ENCODE data around the gene ZBED1.
"Not testable (repeated sequence)": the region's sequence is repeated elsewhere in the genome, so short reads cannot be mapped to it uniquely, and the experiment has no call there.

Gene ZBED1

DNA sequence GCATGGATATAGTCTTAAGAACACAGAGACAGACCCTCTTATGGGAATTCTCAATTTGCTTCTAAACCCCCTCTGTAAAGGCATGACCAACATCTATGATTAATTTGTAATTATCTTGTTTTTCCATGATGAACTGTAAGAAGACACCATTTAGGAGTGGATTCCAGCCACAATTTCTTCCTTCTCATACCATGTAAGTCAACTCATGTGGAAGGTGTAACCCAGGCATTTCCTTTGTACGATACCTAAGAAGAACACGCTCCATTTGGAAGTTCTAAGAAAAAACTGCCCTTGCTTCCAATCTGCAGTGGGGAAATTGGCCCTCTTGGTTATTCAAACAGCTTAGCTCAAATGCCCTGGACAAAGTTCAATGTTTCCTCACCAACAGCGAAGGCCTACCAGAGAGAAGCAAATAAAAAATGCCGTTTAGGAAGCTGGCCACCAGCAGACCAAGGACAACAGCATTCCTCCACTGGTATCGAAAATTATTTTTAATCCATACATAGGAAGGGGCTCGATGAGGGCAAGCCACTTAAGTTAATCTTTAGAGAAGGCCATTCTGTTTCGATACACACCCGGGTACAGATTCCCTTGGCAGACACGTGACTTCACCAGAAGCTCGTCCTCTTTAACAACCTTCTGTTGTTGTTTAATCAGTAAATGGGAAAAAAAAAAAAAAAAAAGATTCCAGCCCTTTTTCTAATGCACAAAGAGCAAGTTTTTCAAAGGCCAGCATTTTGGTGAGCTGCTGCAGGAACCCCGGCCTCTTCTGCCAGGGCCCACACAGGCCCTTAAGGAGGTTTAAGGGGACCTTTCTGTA is 2.6 kb downstream of the ZBED1 start:
- DNase-seq (ENCODE audit: low read depth in 2 of 2): no peak

DNA sequence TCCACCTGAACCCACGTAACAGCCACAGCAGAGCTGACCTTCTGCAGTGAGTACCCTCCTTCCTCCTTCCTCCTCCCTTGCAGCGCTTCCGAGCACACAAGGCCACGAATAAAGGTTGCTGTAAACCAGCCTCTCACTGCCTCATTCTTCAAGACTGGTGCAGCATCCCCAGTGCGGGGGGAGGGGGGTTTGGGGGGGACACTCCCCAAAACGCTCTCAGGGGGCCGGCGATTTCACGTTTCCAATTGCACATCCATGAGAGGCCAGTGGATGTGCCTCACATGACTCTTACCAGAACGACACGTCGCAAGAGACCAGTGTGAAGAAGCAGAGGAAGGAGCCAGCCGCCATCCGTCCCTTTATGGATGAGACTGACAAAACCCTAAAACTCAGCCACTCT is 5.2 kb downstream of the ZBED1 start:
- DNase-seq (ENCODE audit: low read depth in 2 of 2): no peak

DNA sequence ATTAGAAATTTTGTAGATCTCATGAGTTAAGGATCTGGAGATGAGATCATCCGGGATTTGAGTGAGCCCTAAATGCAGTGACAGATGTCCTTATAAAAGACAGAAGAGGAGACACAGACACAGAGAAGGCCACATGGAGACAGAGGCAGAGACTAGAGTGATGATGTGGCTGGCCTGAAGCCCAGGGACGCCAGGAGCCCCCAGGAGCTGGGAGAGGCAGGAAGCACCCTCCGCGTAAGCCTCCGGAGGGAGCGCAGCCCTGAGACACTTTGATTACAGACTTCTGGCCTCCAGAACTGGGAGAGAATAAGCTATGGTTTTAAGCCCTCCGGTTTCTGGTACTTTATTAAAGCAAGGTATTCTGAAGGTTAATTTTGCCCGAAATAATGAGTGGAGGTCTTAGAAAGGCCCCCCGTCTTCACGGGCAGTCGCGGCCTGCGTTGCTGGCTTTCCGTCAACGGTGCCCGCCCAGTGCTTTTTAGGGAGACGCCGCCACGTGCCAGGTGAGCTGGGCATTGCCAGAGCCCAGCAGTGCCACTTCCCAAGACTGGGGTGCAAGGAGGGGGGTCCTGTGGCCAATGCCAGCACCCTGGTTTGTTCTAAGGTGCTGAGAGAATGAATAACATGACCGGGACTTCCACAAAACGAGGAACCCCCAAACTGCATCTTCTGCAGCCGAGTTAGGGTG is 8.1 kb downstream of the ZBED1 start:
- no peak for DNase-seq (ENCODE audit: low read depth in 2 of 2)

DNA sequence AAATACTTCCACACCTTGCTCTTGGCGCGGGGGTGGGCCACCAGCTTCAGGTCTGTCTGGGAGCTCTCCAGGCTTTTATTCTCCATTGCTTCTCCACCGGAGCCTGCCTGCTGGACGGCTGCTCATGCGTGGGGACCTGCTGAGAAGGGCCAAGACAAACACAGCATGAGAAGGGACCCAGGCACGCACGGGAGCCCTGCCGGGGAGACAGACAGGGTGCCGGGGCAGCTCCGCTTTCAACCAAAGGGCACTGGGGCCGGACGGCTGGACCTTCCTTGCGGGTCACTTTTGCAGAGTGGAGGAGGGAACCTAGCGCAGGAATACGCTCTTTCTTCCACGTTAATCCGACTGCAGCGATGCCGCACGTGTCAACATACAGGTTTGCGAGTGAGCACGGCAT is 10.1 kb downstream of the ZBED1 start:
- DNase-seq (ENCODE audit: low read depth in 2 of 2): no peak

DNA sequence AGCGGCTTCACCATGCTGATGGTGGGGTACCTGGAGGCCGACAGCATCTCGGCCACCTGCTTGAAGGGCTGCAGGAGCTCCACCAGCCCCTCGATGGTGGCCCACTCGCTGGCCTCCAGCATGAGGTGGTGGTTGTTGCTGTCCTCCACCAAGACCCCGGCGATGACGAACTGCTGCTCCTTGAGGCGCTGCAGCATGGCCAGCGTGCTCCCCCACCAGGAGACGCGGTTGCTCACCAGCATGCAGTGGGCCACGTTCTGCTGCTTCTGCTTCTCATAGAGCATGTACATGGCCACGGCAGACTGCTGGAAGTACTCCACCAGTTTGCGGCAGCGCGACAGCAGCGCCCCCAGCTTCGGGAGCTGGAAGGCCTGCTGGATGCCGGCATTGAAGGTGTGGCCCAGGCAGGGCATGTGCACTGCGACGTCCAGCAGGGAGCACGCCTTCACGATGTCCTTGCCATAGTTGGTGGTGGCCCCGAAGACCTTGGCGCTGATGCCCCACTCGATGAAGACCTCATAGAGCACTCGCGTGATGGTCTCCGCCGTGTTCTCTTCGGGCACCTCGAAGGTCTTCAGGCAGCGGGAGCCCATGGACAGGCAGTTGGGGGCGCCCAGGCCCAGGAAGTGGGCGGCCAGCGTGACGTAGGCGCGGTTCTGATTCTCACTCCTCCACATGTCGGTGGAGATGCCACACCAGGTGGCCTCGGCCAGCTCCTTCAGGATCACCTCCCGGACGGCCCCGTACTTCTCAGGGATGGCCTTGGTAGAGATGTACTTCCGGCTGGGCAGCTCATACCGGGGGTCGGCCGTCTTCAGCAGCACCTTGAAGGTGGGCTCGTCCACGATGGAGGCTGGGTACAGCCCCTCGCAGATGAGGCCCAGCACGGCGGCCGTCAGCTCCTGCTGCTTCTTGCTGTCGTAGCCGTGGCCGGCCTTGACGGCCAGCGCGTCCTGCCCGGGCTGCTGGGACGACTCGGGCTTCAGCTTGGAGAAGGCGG is 11.0 kb downstream of the ZBED1 start:
- no peak for DNase-seq (ENCODE audit: low read depth in 2 of 2)

DNA sequence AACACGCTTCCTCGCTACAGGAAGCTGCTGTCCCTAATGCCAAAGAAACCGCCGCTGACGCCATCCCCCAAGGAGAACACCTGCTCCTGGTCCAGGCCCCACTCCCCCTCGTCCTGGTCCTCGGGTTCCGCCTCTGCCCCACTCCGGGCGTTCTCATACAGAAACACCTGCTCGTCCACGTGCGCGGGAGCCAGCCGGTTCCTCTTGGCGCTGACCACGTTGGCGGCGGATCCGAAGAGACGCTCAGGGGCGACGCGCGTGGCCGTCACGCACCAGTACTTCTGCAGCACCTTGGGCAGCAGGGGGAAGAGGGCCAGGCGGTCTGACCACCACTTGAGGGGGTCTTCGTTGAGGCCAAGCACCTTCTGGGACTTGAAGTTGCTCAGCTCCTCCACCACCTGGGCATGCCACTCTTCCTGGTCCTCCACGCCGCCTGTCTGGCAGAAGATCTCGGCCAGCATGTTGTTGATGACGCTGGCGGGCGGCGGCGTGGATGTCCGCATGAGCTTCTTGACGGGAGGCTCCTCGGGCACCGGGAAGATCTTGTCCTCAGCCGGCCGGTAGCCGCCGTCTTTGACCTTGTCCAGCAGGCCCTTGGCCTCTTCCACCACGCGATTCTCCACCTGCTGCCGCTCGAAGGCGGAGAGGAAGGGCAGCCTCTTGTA is 12.0 kb downstream of the ZBED1 start:
- DNase-seq (ENCODE audit: low read depth in 2 of 2): no peak

DNA sequence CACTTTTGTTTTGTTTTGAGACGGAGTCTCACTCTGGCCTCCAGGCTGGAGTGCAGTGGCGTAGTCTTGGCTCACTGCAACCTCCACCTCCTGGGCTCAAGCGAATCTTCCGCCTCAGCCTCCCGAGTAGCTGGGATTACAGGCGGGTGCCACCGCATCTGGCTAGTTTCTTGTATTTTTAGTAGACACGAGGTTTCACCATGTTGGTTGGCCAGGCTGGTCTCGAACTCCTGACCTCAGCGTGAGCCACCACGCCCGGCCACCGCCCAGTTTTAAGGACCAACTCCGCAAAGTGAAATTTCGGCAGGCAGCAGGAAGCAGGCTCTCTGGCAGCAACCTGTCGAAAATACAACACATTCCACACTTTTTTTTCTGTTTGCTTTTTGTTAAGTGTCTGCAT is 13.4 kb downstream of the ZBED1 start:
- DNase-seq (ENCODE audit: low read depth in 2 of 2): no peak

DNA sequence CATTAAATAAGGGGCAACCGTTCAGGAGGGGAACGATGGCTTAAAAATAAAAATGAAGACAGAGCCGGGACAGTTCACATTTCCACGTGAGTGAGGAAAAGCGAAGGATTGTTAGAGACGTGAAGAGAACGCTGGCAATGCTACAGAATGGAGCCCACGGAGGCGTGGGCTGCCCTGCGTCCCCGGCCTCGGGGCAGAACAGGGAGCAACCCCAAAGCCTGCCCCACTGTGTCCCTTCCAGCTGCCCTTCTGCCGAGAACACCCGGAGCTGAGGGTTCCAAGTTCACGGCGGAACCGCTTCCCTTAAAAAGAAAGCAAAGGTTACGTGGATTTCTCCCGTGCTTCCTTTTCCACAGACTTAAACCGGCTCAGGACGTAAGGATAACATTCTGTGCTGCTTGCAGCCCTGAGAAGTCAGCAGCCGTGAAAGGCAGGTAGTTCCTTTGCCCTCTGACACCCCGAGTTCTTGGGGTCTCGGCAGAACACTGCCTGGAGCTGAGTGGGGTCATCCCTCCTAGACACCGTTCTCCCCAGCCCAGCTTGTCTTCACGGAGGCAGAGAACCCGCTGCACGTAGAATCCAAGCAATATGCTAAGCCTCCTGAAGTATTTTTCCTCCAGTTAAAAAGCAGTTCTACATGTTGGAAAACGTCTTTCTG is 14.2 kb downstream of the ZBED1 start:
- DNase-seq (ENCODE audit: low read depth in 2 of 2): no peak

DNA sequence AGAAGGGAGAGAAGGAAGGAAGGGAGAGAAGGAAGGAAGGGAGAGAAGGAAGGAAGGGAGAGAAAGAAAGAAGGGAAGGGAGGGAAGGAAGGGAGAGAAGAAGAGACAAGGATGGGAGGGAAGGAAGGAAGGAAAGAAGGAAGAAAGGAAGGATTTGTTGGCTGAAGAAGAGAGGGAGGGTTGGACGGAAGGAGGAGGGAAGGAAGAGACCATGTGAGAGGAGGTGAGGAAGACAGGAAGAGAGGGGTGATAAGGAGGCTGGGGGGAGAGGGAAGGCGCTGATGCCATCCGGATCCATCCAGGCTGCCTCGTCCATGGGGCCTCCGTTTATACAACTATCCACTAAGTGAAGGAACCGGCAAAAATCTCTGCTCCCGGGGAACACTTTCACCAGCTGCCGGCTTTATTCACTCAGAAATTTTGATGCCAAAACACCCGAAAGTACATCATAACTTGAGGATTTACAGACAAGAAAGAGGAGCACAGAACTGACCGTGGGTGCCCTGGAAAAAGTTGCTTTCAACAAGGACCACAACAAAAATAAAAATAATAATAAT is 14.9 kb downstream of the ZBED1 start:
- DNase-seq (ENCODE audit: low read depth in 2 of 2): no peak

DNA sequence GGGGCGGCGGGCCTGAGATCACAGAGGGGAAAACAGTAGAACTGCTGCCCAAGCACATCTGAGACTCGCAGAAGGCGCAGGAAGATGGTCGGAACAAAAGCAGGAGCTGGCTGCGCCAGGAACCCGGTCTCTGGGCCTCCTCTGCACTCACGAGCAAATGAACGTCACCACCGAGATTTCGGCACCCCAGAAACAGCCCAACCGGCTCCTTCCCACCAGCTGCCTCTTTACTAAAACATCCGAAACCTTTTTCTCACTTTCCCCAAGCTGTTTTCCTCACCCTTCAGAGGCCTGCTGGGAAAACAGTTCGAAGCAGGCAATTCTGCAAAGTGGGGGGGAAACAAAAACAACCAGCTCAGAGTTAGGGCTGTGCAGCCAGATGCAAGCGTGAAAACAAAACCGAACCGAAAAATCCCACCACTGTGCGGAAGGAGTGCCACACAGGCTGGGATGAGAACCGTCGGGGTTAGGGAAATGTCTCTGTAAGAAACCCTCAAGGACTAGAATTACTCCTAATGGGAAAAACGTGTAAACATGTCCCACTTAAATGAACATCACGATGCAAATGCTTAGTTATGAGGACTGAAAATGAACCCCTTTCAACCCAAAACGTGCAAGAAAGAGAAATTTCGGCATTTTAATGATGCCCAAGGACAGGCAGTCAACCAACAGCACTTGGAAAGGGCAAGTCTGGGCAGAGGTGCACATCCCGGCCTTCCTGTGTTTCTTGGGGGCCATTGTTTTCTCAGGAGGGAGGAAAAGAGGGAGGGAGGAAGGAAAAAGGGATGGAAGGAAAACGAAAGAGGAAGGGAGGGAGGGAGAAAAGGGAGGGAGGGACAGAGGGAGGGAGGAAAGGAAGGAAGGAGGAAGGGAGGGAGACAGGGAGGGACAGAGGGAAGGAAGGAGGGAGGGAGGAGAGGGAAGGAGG is 15.8 kb downstream of the ZBED1 start:
- no peak for DNase-seq (ENCODE audit: low read depth in 2 of 2)

DNA sequence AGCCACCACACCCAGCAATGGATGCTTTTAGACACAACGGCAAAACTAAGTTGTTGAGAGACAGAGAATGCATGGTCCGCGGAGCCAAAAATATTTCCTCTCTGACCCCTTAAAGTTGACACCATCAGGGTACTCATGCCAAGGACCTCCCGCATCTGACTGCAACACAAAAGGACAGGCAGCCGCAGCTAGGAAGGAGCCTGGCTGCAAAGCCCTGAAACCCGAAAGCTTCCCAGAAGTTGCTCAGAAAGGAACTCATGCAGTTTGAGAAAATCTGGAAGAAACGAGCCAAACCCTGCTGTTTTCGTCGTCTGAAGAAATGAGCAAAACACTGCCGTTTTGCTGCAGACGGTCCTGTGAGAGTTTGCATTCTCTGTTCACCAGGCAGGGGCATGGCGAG is 16.5 kb downstream of the ZBED1 start:
- DNase-seq (ENCODE audit: low read depth in 2 of 2): no peak

DNA sequence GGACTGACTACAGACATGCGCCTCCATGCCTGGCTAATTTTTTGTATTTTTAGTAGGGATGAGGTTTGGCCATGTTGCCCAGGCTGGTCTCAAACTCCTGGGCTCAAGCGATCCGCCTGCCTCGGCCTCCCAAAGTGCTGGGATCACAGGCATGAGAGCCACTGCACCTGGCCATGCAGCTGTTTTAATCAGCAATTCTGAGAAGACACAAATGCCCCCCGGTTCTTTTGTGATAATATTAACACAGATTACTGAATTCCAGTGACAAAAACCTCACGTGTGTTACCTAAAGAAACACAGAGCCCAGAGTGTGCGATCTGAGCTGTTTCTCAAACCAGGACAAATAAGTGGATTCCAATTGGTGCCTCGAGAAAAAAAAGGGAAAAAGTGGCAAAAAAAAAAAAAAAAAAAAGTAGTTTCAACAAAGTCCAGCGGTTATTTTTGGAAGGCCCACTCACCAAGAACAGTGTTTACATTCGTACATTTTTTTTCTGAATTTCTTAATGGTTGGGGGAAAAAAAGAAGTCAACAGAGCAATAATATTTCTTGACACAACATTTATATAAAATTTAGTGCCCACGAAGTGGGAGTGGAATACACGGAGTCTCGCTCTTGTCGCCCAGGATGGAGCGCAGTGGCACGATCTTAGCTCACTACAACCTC is 17.2 kb downstream of the ZBED1 start:
- no peak for DNase-seq (ENCODE audit: low read depth in 2 of 2)

DNA sequence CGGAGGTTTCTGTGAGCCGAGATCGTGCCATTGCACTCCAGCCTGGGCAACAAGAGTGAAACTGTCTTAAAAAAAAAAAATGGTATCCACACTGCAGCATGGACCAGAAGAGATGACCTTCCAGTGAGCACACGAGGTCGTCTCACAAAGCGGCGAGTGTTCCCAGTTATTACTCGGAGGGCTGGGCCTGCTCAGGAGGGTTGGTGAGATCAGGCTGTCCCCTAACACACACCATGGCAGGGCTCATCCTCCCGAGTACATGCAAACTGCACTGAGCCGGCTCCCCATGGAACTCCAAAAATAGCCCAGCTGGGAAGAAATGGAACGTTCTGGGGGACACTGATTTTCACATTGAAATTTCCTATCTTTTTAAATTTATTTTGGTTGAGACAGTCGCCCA is 19.2 kb downstream of the ZBED1 start:
- not testable (repeated sequence) for DNase-seq (ENCODE audit: low read depth in 2 of 2)

DNA sequence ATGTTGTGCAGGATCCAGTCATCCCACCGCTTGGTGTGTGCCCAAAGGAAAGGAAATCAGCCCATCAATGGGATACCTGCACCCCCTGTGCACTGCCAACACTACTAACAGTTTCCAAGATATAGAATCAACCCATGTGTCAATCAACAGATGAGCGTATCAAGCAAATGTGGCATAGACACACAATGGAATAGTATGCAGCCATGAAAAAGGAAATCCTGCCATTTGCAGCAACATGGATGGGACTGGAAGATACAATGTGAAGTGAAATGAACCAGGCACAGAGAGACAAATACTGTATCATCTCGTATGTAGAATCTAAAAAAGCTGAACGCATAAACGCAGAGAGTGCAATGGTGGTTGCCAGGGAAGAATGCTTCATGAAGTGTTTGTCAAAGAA is 20.8 kb downstream of the ZBED1 start:
- not testable (repeated sequence) for DNase-seq (ENCODE audit: low read depth in 2 of 2)

DNA sequence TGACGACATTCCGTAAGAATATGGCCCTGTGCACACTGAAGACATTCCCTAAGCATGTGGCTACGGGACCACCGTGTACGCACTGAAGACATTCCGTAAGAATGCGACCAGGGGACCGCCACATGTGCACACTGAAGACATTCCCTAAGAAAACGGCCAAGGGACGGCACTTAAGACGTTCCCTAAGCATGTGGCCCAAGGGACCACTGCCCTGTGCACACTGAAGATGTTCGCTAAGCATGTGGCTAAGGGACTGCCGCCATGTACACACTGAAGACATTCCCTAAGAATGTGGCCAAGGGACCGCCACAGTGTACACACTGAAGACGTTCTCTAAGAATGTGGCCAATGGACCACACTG is 21.4 kb downstream of the ZBED1 start:
- no peak for DNase-seq (ENCODE audit: low read depth in 2 of 2)

DNA sequence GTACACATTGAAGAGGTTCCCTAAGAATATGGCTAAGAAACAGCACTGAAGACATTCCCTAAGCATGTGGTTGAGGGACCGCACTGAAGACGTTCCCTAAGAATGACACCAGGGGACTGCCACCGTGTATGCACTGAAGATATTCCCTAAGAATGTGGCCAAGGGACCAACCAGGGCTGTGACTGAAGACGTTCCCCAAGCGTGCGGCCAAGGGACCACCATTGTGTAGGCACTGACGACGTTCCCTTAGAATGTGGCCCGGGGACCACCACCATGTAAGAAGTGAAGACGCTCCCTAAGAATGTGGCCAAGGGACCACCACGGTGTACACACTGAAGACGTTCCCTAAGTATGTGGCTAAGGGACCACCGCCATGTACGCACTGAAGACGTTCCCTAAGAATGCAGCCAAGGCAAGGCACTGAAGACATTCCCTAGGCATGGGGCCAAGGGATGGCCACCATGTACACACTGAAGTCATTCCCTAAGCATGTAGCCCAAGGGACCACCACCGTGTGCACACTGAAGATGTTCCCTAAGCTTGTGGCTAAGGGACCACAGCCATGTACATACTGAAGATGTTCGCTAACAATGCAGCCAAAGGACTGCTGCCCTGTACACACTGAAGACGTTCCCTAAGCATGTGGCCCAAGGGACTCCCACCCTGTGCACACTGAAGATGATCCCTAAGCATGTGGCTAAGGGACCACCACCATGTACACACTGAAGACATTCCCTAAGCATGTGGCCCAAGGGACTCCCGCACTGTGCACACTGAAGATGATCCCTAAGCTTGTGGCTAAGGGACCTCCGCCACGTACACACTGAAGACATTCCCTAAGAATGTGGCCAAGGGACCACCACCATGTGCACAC is 22.0 kb downstream of the ZBED1 start:
- DNase-seq (ENCODE audit: low read depth in 2 of 2): no peak

DNA sequence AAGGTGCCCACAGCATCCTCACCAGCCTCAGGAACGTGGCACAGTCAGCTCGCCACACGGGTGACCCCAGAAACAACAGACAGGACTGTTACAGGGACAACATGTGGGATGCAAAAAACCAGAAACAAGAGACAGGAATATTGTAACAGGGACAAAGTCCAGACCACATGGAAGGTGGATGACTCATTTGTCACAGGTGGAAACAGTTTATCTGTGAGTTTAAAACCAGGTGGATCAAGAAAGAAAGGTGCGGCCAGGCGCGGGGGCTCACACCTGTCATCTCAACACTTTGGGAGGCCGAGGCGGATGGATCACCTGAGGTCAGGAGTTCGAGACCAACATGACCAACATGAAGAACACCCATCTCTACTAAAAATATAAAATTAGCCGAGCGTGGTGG is 23.5 kb downstream of the ZBED1 start:
- DNase-seq (ENCODE audit: low read depth in 2 of 2): not testable (repeated sequence)

All from stimulated activated CD8-positive, alpha-beta memory T cell treated with anti-CD3 and anti-CD28 coated beads, Interleukin-2, amount 100 ng/mL, for 48 hours (primary cell).